ENCODE results near the gene CMTM2. TPM values are rescaled to one million over a fixed set of nuclear protein-coding genes. Genes with fewer than 3 reads are reported as not detected.
A peak's percentile ranks its signal among the peaks of the same experiment; 100 is the strongest.
"Not testable (repeated sequence)": the region's sequence is repeated elsewhere in the genome, so short reads cannot be mapped to it uniquely, and the experiment has no call there.

The CMTM2 gene
- total RNA-seq, 2 donors from 2014 or later: not detected

- ATAC-seq (no peak), DNase-seq (no peak)
- no peak for TF ChIP-seq POLR2A (IDR thresholded peaks at IDR 0.05)
- TF ChIP-seq CTCF (IDR thresholded peaks at IDR 0.05): no peak
- H3K27me3 ChIP-seq: no peaks in the 10 kb centered on the region
- no peak overlapping the region for H3K27ac ChIP-seq
- H3K4me1 ChIP-seq: peaks cover 11% of the 10 kb centered on the region
- 40 to 46% methylated on average over 2 to 3 of the region's 3 CpGs for WGBS, 2 donors
- H3K9me3 ChIP-seq: no peaks in the 10 kb centered on the region
- H3K36me3 ChIP-seq (replicated peaks in 1 of 2; ENCODE audit: insufficient read depth in 1 of 2, low read depth in 2 of 2): peaks cover 0 to 4% of the 10 kb centered on the region in 2 donors
- intact Hi-C loops (cut with DNase I): no loop called here
- H3K4me3 ChIP-seq: no peak overlapping the region
These were observed 43.6 kb downstream of the CMTM2 start for GRCh38 chr16:66622863-66623262.

GRCh38 chr16:66623755-66624154 is 44.5 kb downstream of the CMTM2 start:
- Histone ChIP-seq H3K36me3 (replicated peaks in 1 of 2; ENCODE audit: insufficient read depth in 1 of 2, low read depth in 2 of 2) (peaks cover 0 to 4% of the 10 kb centered on the region in 2 donors), H3K27me3 (no peaks in the 10 kb centered on the region), H3K4me3 (no peak overlapping the region), H3K27ac (no peak overlapping the region), H3K9me3 (no peaks in the 10 kb centered on the region), H3K4me1 (peaks cover 16% of the 10 kb centered on the region)
- 86 to 95% methylated on average over 3 of the region's 3 CpGs for WGBS, 2 donors
- no peak for DNase-seq
- intact Hi-C loops (cut with DNase I): no loop called here
- ATAC-seq: no peak
- no peak for TF ChIP-seq CTCF (IDR thresholded peaks at IDR 0.05)
- TF ChIP-seq POLR2A (IDR thresholded peaks at IDR 0.05): no peak

- H3K9me3 ChIP-seq; DNase-seq; H3K27me3 ChIP-seq; intact Hi-C loops (cut with DNase I); ATAC-seq; H3K36me3 ChIP-seq (replicated peaks in 1 of 2; ENCODE audit: insufficient read depth in 1 of 2, low read depth in 2 of 2); H3K4me3 ChIP-seq: not testable (repeated sequence)
- WGBS, 2 donors: 33 to 38% methylated on average over 14 to 17 of the region's 17 CpGs
- Histone ChIP-seq H3K27ac (peak overlapping the region; percentile 15 to 63 (median 54)), H3K4me1 (peaks cover 23% of the 10 kb centered on the region)
These were observed 48.5 kb downstream of the CMTM2 start for GRCh38 chr16:66627611-66628378.

DNA sequence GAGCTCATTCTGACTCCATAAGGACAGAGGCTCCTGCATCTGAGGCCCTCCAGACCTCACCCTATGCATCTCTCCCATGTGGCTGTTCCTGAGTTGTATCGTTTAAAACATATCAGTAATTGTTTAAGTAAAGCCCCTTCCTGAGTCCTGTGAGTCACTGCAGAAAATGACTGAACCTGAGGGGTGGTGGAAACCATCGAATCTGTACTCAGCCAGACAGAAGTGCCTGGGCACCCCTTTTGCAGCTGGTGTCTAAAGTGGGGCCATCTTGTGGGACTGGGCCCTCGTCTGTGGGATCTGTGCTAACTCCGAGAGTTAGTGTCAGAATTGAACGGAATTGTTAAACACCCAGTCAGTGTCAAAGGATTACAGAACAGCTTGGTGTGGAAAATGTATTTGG is 50.6 kb downstream of the CMTM2 start:
- no peak for DNase-seq
- 90 to 97% methylated on average over 5 of the region's 5 CpGs for WGBS, 2 donors
- TF ChIP-seq CTCF (IDR thresholded peaks at IDR 0.05) (no peak), POLR2A (IDR thresholded peaks at IDR 0.05) (no peak)
- no peaks in the 10 kb centered on the region for H3K9me3 ChIP-seq
- H3K4me3 ChIP-seq: no peak overlapping the region
- H3K4me1 ChIP-seq: peaks cover 23% of the 10 kb centered on the region
- H3K27ac ChIP-seq: no peak overlapping the region
- no peak for ATAC-seq
- H3K27me3 ChIP-seq: no peaks in the 10 kb centered on the region
- intact Hi-C loops (cut with DNase I): no loop called here
- H3K36me3 ChIP-seq (replicated peaks in 1 of 2; ENCODE audit: insufficient read depth in 1 of 2, low read depth in 2 of 2): no peaks in the 10 kb centered on the region

DNA sequence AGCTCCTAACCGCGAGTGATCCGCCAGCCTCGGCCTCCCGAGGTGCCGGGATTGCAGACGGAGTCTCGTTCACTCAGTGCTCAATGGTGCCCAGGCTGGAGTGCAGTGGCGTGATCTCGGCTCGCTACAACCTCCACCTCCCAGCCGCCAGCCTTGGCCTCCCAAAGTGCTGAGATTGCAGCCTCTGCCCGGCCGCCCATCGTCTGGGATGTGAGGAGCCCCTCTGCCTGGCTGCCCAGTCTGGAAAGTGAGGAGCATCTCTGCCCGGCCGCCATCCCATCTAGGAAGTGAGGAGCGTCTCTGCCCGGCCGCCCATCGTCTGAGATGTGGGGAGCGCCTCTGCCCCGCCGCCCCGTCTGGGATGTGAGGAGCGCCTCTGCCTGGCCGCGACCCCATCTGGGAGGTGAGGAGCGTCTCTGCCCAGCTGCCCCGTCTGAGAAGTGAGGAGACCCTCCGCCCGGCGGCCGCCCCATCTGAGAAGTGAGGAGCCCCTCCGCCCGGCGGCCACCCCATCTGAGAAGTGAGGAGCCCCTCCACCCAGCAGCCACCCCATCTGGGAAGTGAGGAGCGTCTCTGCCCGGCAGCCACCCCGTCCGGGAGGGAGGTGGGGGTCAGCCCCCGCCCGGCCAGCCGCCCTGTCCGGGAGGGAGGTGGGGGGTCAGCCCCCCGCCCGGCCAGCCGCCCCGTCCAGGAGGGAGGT is 51.4 kb downstream of the CMTM2 start:
- DNase-seq; H3K36me3 ChIP-seq (replicated peaks in 1 of 2; ENCODE audit: insufficient read depth in 1 of 2, low read depth in 2 of 2); intact Hi-C loops (cut with DNase I); ATAC-seq; H3K9me3 ChIP-seq; H3K27me3 ChIP-seq; H3K4me3 ChIP-seq; H3K27ac ChIP-seq: not testable (repeated sequence)
- WGBS, 2 donors: 80 to 96% methylated on average over 1 to 16 of the region's 49 CpGs
- peaks cover 23% of the 10 kb centered on the region for H3K4me1 ChIP-seq

- WGBS, 2 donors: 66 to 88% methylated on average over 3 of the region's 4 CpGs
- H3K27me3 ChIP-seq; ATAC-seq; H3K4me3 ChIP-seq; H3K27ac ChIP-seq; intact Hi-C loops (cut with DNase I); H3K9me3 ChIP-seq; H3K36me3 ChIP-seq (replicated peaks in 1 of 2; ENCODE audit: insufficient read depth in 1 of 2, low read depth in 2 of 2); DNase-seq: not testable (repeated sequence)
- peaks cover 23% of the 10 kb centered on the region for H3K4me1 ChIP-seq
These were observed 52.3 kb downstream of the CMTM2 start for GRCh38 chr16:66631558-66631957.
